GM12878 (cell line): ENCODE results near the gene PPDPF. TPM values are rescaled to one million over a fixed set of nuclear protein-coding genes. Genes with fewer than 3 reads are reported as not detected.

Experiments used
- BHLHE40 ChIP-seq, 2 experiments: fragments of 450-650 bp in 1 of 2; IDR thresholded peaks; 2 replicates each; pipeline ENCODE4 v1.6.1; 2011 to 2017; ENCODE audit warnings: low read depth in 2 of 2, borderline replicate concordance in 1 of 2, improper control_type of control experiment in 1 of 2, low read length in 1 of 2, mild to moderate bottlenecking in 1 of 2
- CEBPB ChIP-seq, 2 experiments: fragments of 150-350 bp in 1 of 2; IDR thresholded peaks; 2 replicates each; pipeline ENCODE4 v1.6.1; 2012 to 2014; ENCODE audit warnings: low read depth in 2 of 2, low read length in 2 of 2, borderline replicate concordance in 1 of 2, inconsistent platforms in 1 of 2
- FOS ChIP-seq: IDR thresholded peaks from 3 replicates; pipeline ENCODE4 v1.6.1; 2011; ENCODE audit warnings: borderline replicate concordance; ENCODE audit not compliant: insufficient read length; ENCODE audit errors: extremely low read depth
- HCFC1 ChIP-seq: fragments of 150-350 bp; IDR thresholded peaks from 2 replicates; pipeline ENCODE4 v1.6.1; 2014; ENCODE audit warnings: low read length
- HDAC2 ChIP-seq: fragments of 200-600 bp; sonication (generic); IDR thresholded peaks from 2 replicates; pipeline ENCODE4 v1.6.1; 2017
- HDGF ChIP-seq: fragments of 450-650 bp; IDR thresholded peaks from 2 replicates; pipeline ENCODE4 v1.6.1; 2016; ENCODE audit warnings: antibody characterized with exemption
- MEF2A ChIP-seq: IDR thresholded peaks from 2 replicates; pipeline ENCODE4 v1.6.1; 2011; ENCODE audit warnings: low read depth, mild to moderate bottlenecking, low read length, moderate library complexity; ENCODE audit not compliant: insufficient read depth
- NFIC ChIP-seq: IDR thresholded peaks from 2 replicates; pipeline ENCODE4 v1.6.1; 2012; ENCODE audit warnings: low read depth, mild to moderate bottlenecking, inconsistent platforms, low read length, moderate library complexity
- NFXL1 ChIP-seq: fragments of 450-650 bp; IDR thresholded peaks from 2 replicates; pipeline ENCODE4 v1.6.1; 2017; ENCODE audit warnings: antibody characterized with exemption, mild to moderate bottlenecking, borderline replicate concordance
- NFYB ChIP-seq: IDR thresholded peaks from 2 replicates; pipeline ENCODE4 v1.6.1; 2011; ENCODE audit warnings: low read depth, mild to moderate bottlenecking, low read length, improper control_type of control experiment, moderate library complexity; ENCODE audit not compliant: insufficient read depth
- NR2F1 ChIP-seq: fragments of 450-650 bp; conservative IDR thresholded peaks from 2 replicates; pipeline ENCODE4 v1.6.1; 2017; ENCODE audit warnings: mild to moderate bottlenecking
- NRF1 ChIP-seq: conservative IDR thresholded peaks from 2 replicates; pipeline ENCODE4 v1.6.1; 2011; ENCODE audit warnings: mild to moderate bottlenecking, low read depth, low read length, improper control_type of control experiment
- POLR2AphosphoS5 ChIP-seq: IDR thresholded peaks from 2 replicates; pipeline ENCODE4 v1.6.1; 2011; ENCODE audit warnings: mild to moderate bottlenecking, low read length, inconsistent platforms
- RBBP5 ChIP-seq: fragments of 200-600 bp; sonication (generic); conservative IDR thresholded peaks from 2 replicates; pipeline ENCODE4 v1.6.1; 2016
- RCOR1 ChIP-seq: conservative IDR thresholded peaks from 2 replicates; pipeline ENCODE4 v1.6.1; 2012; ENCODE audit warnings: low read depth, low read length, improper control_type of control experiment
- SMC3 ChIP-seq: IDR thresholded peaks from 2 replicates; pipeline ENCODE4 v1.6.1; 2011; ENCODE audit warnings: low read length, improper control_type of control experiment, borderline replicate concordance
- STAT1 ChIP-seq: fragments of 450-650 bp; conservative IDR thresholded peaks from 2 replicates; pipeline ENCODE4 v1.6.1; 2014; ENCODE audit warnings: antibody characterized with exemption, mild to moderate bottlenecking
- TCF12 ChIP-seq: IDR thresholded peaks from 2 replicates; pipeline ENCODE4 v1.6.1; 2011; ENCODE audit warnings: low read depth, mild to moderate bottlenecking, low read length
- YBX1 ChIP-seq: fragments of 450-650 bp; IDR thresholded peaks from 2 replicates; pipeline ENCODE4 v1.6.1; 2016; ENCODE audit warnings: antibody characterized with exemption
- ZBED1 ChIP-seq: IDR thresholded peaks from 2 replicates; pipeline ENCODE4 v1.6.1; 2016; ENCODE audit warnings: borderline replicate concordance
- ZNF274 ChIP-seq: IDR thresholded peaks from one replicate; pipeline ENCODE4 v1.8.0; 2011; ENCODE audit not compliant: insufficient read length, insufficient read depth
- polyA plus RNA-seq, 11 experiments: library from polyadenylated mRNA; depleted of rRNA in 4 of 11; unstranded in 6 of 11; stranded (reverse) in 5 of 11; fragments of >200 nt; fragmentation: Nextera tagmentation in 4 of 11; fragmentation: Illumina TruSeq in 1 of 11; extraction: Ambion mirVana in 4 of 11; extraction: Trizol in 1 of 11; gene quantifications; 1 replicate in 1 of 11; 2 replicates in 10 of 11; pipeline versions ENCODE4 v1.2.1 to v1.2.3, GENCODE V29; 2011 to 2016; ENCODE audit warnings: inconsistent platforms in 2 of 11, missing spikeins in 2 of 11, low read depth in 1 of 11
- total RNA-seq, 4 experiments: library from RNA; depleted of rRNA in 3 of 4; stranded (reverse); fragments of >200 nt in 3 of 4; fragmentation: Illumina TruSeq in 1 of 4; extraction: Trizol in 1 of 4; gene quantifications; 2 replicates each; pipeline versions ENCODE4 v1.2.1 to v1.2.3, GENCODE V29; 2013 to 2021
- TF ChIP-seq, protein P1 (sequence below): fragments of 450-650 bp; IDR thresholded peaks from 2 replicates; pipeline ENCODE4 v1.6.1; 2017; ENCODE audit warnings: antibody characterized with exemption, mild to moderate bottlenecking, moderate library complexity
- TF ChIP-seq, protein P2 (sequence below): fragments of 450-650 bp; IDR thresholded peaks from 2 replicates; pipeline ENCODE4 v1.6.1; 2016; ENCODE audit warnings: mild to moderate bottlenecking
- TF ChIP-seq, protein P3 (sequence below): fragments of 450-650 bp; IDR thresholded peaks from 2 replicates; pipeline ENCODE4 v1.6.1; 2017; ENCODE audit warnings: mild to moderate bottlenecking, moderate library complexity

The PPDPF gene
- total and polyA plus RNA-seq, 10 of the 15 experiments (the other 5 are each of a cell fraction or from before 2014, with no cell fraction given), result 0.32 to 154 (median 22.8) TPM

DNA sequence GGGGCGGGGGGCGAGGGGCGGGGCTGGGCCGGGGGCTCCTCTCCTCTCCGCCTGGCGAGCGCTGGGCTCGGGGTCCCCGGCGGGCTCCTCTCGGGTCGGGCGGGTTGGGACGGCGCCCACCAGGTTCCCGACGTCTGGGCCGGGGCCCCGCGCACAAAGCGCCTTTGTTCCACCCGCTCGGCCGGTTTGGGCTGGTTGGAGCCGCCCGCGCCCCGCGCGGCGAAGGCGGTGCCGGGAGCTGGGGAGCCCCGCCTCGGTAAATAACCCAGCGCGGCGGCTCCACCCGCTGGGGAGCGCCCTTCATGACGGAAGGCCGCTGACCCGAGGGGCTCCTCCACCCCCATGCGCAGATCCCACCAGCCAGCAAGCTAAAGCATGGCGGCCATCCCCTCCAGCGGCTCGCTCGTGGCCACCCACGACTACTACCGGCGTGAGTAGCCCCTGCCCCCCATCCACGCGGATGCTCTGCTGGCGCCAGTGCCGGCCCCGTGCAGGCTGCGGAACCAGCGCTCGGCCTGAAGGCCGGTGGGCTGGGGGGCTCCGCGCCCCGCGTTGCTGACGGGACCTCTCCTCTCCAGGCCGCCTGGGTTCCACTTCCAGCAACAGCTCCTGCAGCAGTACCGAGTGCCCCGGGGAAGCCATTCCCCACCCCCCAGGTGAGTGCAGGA, 503 bp downstream of the PPDPF start (continued):
- TF ChIP-seq FOS (no peak), RCOR1 (no peak), HDGF (0 out of 2 replicates have a peak, but pooled peaks have one; percentile 45), CEBPB (IDR thresholded peaks at IDR 0.05; ENCODE audit: borderline replicate concordance in 1 of 2, low read depth in 2 of 2, low read length in 2 of 2) (no peak), TCF12 (no peak), NR2F1 (peak; percentile 42; the same call in 1 of the 2 replicates), NFYB (no peak), SMC3 (no peak), STAT1 (no peak), RBBP5 (no peak), HCFC1 (no peak), MEF2A (0 out of 2 replicates have a peak, but pooled peaks have one; percentile 15), NRF1 (no peak), YBX1 (no peak), POLR2AphosphoS5 (no peak), NFIC (no peak), ZBED1 (no peak), ZNF274 (no peak), NFXL1 (no peak), HDAC2 (no peak), BHLHE40 (IDR thresholded peaks at IDR 0.05; ENCODE audit: borderline replicate concordance in 1 of 2, low read depth in 2 of 2, low read length in 1 of 2) (peak in 1 of 2 experiments; percentile 11; a peak in 1 of 4 replicates)
- TF ChIP-seq, protein P1, sequence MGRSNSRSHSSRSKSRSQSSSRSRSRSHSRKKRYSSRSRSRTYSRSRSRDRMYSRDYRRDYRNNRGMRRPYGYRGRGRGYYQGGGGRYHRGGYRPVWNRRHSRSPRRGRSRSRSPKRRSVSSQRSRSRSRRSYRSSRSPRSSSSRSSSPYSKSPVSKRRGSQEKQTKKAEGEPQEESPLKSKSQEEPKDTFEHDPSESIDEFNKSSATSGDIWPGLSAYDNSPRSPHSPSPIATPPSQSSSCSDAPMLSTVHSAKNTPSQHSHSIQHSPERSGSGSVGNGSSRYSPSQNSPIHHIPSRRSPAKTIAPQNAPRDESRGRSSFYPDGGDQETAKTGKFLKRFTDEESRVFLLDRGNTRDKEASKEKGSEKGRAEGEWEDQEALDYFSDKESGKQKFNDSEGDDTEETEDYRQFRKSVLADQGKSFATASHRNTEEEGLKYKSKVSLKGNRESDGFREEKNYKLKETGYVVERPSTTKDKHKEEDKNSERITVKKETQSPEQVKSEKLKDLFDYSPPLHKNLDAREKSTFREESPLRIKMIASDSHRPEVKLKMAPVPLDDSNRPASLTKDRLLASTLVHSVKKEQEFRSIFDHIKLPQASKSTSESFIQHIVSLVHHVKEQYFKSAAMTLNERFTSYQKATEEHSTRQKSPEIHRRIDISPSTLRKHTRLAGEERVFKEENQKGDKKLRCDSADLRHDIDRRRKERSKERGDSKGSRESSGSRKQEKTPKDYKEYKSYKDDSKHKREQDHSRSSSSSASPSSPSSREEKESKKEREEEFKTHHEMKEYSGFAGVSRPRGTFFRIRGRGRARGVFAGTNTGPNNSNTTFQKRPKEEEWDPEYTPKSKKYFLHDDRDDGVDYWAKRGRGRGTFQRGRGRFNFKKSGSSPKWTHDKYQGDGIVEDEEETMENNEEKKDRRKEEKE, result no peak
- TF ChIP-seq, protein P2, sequence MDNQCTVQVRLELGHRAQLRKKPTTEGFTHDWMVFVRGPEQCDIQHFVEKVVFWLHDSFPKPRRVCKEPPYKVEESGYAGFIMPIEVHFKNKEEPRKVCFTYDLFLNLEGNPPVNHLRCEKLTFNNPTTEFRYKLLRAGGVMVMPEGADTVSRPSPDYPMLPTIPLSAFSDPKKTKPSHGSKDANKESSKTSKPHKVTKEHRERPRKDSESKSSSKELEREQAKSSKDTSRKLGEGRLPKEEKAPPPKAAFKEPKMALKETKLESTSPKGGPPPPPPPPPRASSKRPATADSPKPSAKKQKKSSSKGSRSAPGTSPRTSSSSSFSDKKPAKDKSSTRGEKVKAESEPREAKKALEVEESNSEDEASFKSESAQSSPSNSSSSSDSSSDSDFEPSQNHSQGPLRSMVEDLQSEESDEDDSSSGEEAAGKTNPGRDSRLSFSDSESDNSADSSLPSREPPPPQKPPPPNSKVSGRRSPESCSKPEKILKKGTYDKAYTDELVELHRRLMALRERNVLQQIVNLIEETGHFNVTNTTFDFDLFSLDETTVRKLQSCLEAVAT, result no peak
- TF ChIP-seq, protein P3, sequence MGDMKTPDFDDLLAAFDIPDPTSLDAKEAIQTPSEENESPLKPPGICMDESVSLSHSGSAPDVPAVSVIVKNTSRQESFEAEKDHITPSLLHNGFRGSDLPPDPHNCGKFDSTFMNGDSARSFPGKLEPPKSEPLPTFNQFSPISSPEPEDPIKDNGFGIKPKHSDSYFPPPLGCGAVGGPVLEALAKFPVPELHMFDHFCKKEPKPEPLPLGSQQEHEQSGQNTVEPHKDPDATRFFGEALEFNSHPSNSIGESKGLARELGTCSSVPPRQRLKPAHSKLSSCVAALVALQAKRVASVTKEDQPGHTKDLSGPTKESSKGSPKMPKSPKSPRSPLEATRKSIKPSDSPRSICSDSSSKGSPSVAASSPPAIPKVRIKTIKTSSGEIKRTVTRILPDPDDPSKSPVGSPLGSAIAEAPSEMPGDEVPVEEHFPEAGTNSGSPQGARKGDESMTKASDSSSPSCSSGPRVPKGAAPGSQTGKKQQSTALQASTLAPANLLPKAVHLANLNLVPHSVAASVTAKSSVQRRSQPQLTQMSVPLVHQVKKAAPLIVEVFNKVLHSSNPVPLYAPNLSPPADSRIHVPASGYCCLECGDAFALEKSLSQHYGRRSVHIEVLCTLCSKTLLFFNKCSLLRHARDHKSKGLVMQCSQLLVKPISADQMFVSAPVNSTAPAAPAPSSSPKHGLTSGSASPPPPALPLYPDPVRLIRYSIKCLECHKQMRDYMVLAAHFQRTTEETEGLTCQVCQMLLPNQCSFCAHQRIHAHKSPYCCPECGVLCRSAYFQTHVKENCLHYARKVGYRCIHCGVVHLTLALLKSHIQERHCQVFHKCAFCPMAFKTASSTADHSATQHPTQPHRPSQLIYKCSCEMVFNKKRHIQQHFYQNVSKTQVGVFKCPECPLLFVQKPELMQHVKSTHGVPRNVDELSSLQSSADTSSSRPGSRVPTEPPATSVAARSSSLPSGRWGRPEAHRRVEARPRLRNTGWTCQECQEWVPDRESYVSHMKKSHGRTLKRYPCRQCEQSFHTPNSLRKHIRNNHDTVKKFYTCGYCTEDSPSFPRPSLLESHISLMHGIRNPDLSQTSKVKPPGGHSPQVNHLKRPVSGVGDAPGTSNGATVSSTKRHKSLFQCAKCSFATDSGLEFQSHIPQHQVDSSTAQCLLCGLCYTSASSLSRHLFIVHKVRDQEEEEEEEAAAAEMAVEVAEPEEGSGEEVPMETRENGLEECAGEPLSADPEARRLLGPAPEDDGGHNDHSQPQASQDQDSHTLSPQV, result no peak
